Naive thymus-derived CD4-positive, alpha-beta T cell (primary cell): ENCODE results near the gene HPS1. TPM values are rescaled to one million over a fixed set of nuclear protein-coding genes. Genes with fewer than 3 reads are reported as not detected.

ENCODE experiments used
- ATAC-seq: fragments of 150-1000 bp; cut with Tn5 transposase; 2 replicates; pipeline ENCODE4 v1.10.0; 2021; ENCODE audit warnings: mild to moderate bottlenecking, moderate library complexity
- CTCF ChIA-PET: fragments of 350-600 bp; sonication (Branson Sonifier 250); formaldehyde crosslinking; loops from one replicate; lab custom pipeline; 2021; ENCODE audit warnings: antibody characterized with exemption; lab: Charles Lee
- POLR2A ChIA-PET: fragments of 350-600 bp; sonication (Branson Sonifier 250); formaldehyde crosslinking; loops from one replicate; lab custom pipeline; 2021; ENCODE audit warnings: antibody characterized with exemption, inconsistent platforms; lab: Charles Lee
- DNase-seq, 9 donors: peaks; one replicate each; pipeline versions ENCODE4 v3.0.0 to v3.0.0-alpha.2; 2020 to 2022; ENCODE audit warnings: mixed read lengths in 1 of 9
- H3K27ac ChIP-seq: one replicate; pipeline ENCODE4 v1.7.0; 2013; ENCODE audit warnings: mild to moderate bottlenecking, low read depth, low read length, moderate library complexity
- H3K27me3 ChIP-seq, 2 donors: one replicate each; pipeline ENCODE4 v1.7.0; 2013; ENCODE audit warnings: low read length in 2 of 2, mild to moderate bottlenecking in 2 of 2, moderate library complexity in 2 of 2; ENCODE audit not compliant: control insufficient read depth in 2 of 2, insufficient read depth in 2 of 2
- H3K36me3 ChIP-seq, 3 experiments: 1 replicate in 2 of 3; 2 replicates in 1 of 3; pipeline ENCODE4 v1.7.0; 2013; ENCODE audit warnings: low read length in 3 of 3, mild to moderate bottlenecking in 3 of 3, moderate library complexity in 1 of 3; ENCODE audit not compliant: insufficient read depth in 3 of 3, control insufficient read depth in 2 of 3
- H3K4me1 ChIP-seq, 2 donors: one replicate each; pipeline ENCODE4 v1.7.0; 2013; ENCODE audit warnings: low read length in 2 of 2, mild to moderate bottlenecking in 2 of 2, moderate library complexity in 1 of 2; ENCODE audit not compliant: control insufficient read depth in 2 of 2, insufficient read depth in 2 of 2
- H3K4me3 ChIP-seq: 2 replicates; pipeline ENCODE4 v1.7.0; 2013; ENCODE audit warnings: mild to moderate bottlenecking, low read length
- H3K9me3 ChIP-seq, 3 experiments: 1 replicate in 2 of 3; 2 replicates in 1 of 3; pipeline ENCODE4 v1.7.0; 2013; ENCODE audit warnings: low read length in 3 of 3; ENCODE audit not compliant: control insufficient read depth in 2 of 3
- H3K27ac Mint-ChIP-seq, 9 donors: one replicate each; pipeline ENCODE4 v1.8.0; 2020 to 2022; ENCODE audit warnings: mixed read lengths in 9 of 9, mild to moderate bottlenecking in 8 of 9, moderate library complexity in 5 of 9, inconsistent platforms in 2 of 9
- H3K27me3 Mint-ChIP-seq, 5 donors: one replicate each; pipeline ENCODE4 v1.8.0; 2021 to 2022; ENCODE audit warnings: mixed read lengths in 5 of 5, mild to moderate bottlenecking in 1 of 5
- H3K36me3 Mint-ChIP-seq, 5 donors: one replicate each; pipeline ENCODE4 v1.8.0; 2020 to 2022; ENCODE audit warnings: mixed read lengths in 5 of 5, mild to moderate bottlenecking in 3 of 5, inconsistent platforms in 1 of 5
- H3K4me1 Mint-ChIP-seq, 7 donors: one replicate each; pipeline ENCODE4 v1.8.0; 2020 to 2022; ENCODE audit warnings: mixed read lengths in 7 of 7, mild to moderate bottlenecking in 3 of 7, inconsistent platforms in 1 of 7
- H3K4me3 Mint-ChIP-seq, 10 donors: one replicate each; pipeline ENCODE4 v1.8.0; 2020 to 2022; ENCODE audit warnings: mild to moderate bottlenecking in 10 of 10, mixed read lengths in 10 of 10, moderate library complexity in 6 of 10, inconsistent platforms in 2 of 10
- H3K9me3 Mint-ChIP-seq, 11 donors: one replicate each; pipeline ENCODE4 v1.8.0; 2020 to 2022; ENCODE audit warnings: mixed read lengths in 11 of 11, mild to moderate bottlenecking in 4 of 11, inconsistent platforms in 1 of 11, moderate library complexity in 1 of 11
- intact Hi-C, 2 donors: fragments of 100-400 bp; cut with micrococcal nuclease; formaldehyde crosslinking; loops; one replicate each; pipeline ENCODE4 v1.15.1; 2023
- polyA plus RNA-seq, 2 donors: library from polyadenylated mRNA; unstranded; fragments of 300-500 nt; fragmentation: Illumina TruSeq; gene quantifications; one replicate each; pipeline ENCODE4 v1.2.3, GENCODE V29; 2021
- total RNA-seq, 6 experiments: library from RNA in 5 of 6; stranded (reverse) in 5 of 6; gene quantifications; 1 replicate in 5 of 6; 2 replicates in 1 of 6; pipeline ENCODE4 v1.2.3 and lab custom pipeline; 2021 to 2026

The HPS1 gene
- total and polyA plus RNA-seq, 7 experiments from 2014 or later, result 54.3 to 107 (median 89.5) TPM

GRCh38 chr10:98485959-98486358, 39.2 kb upstream of the HPS1 start:
- Histone ChIP-seq H3K27ac (no peak overlapping the region), H3K27me3 (no peaks in the 10 kb centered on the region), H3K36me3 (no peaks in the 10 kb centered on the region), H3K4me1 (peaks cover 0 to 4% of the 10 kb centered on the region in 2 donors), H3K4me3 (no peak overlapping the region), H3K9me3 (no peaks in the 10 kb centered on the region)
- DNase-seq (no peak), ATAC-seq (no peak)
- intact Hi-C loops, result no loop called here
- ChIA-PET POLR2A (no interaction called here), CTCF (no interaction called here)
- H3K9me3 Mint-ChIP-seq, result peaks cover 0 to 2% (median 0%) of the 10 kb centered on the region in 11 donors
- H3K4me3 Mint-ChIP-seq, result no peak overlapping the region
- peaks cover 0 to 3% (median 0%) of the 10 kb centered on the region in 7 donors for H3K4me1 Mint-ChIP-seq
- no peaks in the 10 kb centered on the region for H3K36me3 Mint-ChIP-seq
- H3K27me3 Mint-ChIP-seq, result peaks cover 6 to 24% (median 19%) of the 10 kb centered on the region in 5 donors
- H3K27ac Mint-ChIP-seq, result no peak overlapping the region

GRCh38 chr10:98483658-98484057, 36.9 kb upstream of the HPS1 start:
- ATAC-seq (no peak), DNase-seq (no peak)
- H3K4me1 ChIP-seq, result peaks cover 0 to 4% of the 10 kb centered on the region in 2 donors
- intact Hi-C loops, result no loop called here
- Mint-ChIP-seq H3K4me3 (no peak overlapping the region), H3K4me1 (peaks cover 0 to 3% (median 0%) of the 10 kb centered on the region in 7 donors), H3K27ac (no peak overlapping the region), H3K9me3 (peaks cover 0 to 2% (median 0%) of the 10 kb centered on the region in 11 donors), H3K36me3 (no peaks in the 10 kb centered on the region), H3K27me3 (peaks cover 3 to 15% (median 10%) of the 10 kb centered on the region in 5 donors)
- H3K27me3 ChIP-seq, result no peaks in the 10 kb centered on the region
- H3K27ac ChIP-seq, result no peak overlapping the region
- no peaks in the 10 kb centered on the region for H3K9me3 ChIP-seq
- H3K4me3 ChIP-seq, result no peak overlapping the region
- ChIA-PET CTCF (no interaction called here), POLR2A (no interaction called here)
- no peaks in the 10 kb centered on the region for H3K36me3 ChIP-seq

- intact Hi-C loops, result no loop called here
- DNase-seq, result no peak
- Histone ChIP-seq H3K4me3 (no peak overlapping the region), H3K4me1 (peaks cover 0 to 4% of the 10 kb centered on the region in 2 donors), H3K27ac (no peak overlapping the region), H3K9me3 (no peaks in the 10 kb centered on the region), H3K27me3 (no peaks in the 10 kb centered on the region), H3K36me3 (no peaks in the 10 kb centered on the region)
- Mint-ChIP-seq H3K4me1 (peaks cover 0 to 3% (median 0%) of the 10 kb centered on the region in 7 donors), H3K36me3 (no peaks in the 10 kb centered on the region), H3K9me3 (peaks cover 0 to 2% (median 0%) of the 10 kb centered on the region in 11 donors), H3K4me3 (no peak overlapping the region), H3K27me3 (peaks cover 0 to 15% (median 10%) of the 10 kb centered on the region in 5 donors), H3K27ac (no peak overlapping the region)
- ATAC-seq, result no peak
- ChIA-PET CTCF (no interaction called here), POLR2A (no interaction called here)
Measured at GRCh38 chr10:98482096-98482495, 35.4 kb upstream of the HPS1 start.

GRCh38 chr10:98481404-98481945, 34.7 kb upstream of the HPS1 start:
- H3K27ac ChIP-seq, result no peak overlapping the region
- CTCF ChIA-PET, result no interaction called here
- H3K27me3 ChIP-seq, result no peaks in the 10 kb centered on the region
- H3K36me3 Mint-ChIP-seq, result no peaks in the 10 kb centered on the region
- H3K9me3 ChIP-seq, result no peaks in the 10 kb centered on the region
- H3K9me3 Mint-ChIP-seq, result peaks cover 0 to 2% (median 0%) of the 10 kb centered on the region in 11 donors
- H3K4me3 Mint-ChIP-seq, result no peak overlapping the region
- no peak for ATAC-seq
- no peak for DNase-seq
- no peak overlapping the region for H3K27ac Mint-ChIP-seq
- intact Hi-C loops, result no loop called here
- POLR2A ChIA-PET, result no interaction called here
- H3K4me3 ChIP-seq, result no peak overlapping the region
- peaks cover 0 to 3% (median 0%) of the 10 kb centered on the region in 7 donors for H3K4me1 Mint-ChIP-seq
- no peaks in the 10 kb centered on the region for H3K36me3 ChIP-seq
- peaks cover 0 to 13% (median 10%) of the 10 kb centered on the region in 5 donors for H3K27me3 Mint-ChIP-seq
- peaks cover 0 to 4% of the 10 kb centered on the region in 2 donors for H3K4me1 ChIP-seq

- no peaks in the 10 kb centered on the region for H3K9me3 ChIP-seq
- H3K4me1 ChIP-seq, result peaks cover 0 to 4% of the 10 kb centered on the region in 2 donors
- H3K4me3 Mint-ChIP-seq, result no peak overlapping the region
- no peaks in the 10 kb centered on the region for H3K36me3 ChIP-seq
- DNase-seq (no peak), ATAC-seq (no peak)
- H3K27me3 Mint-ChIP-seq, result peaks cover 0 to 11% (median 0%) of the 10 kb centered on the region in 5 donors
- CTCF ChIA-PET, result interaction anchor here (3.8 kb wide), 1 partner anchor 11 kb away, joined by 14 read pairs; no protein-coding TSS in a partner anchor
- no peaks in the 10 kb centered on the region for H3K36me3 Mint-ChIP-seq
- no peak overlapping the region for H3K27ac ChIP-seq
- H3K4me1 Mint-ChIP-seq, result peaks cover 0 to 7% (median 0%) of the 10 kb centered on the region in 7 donors
- H3K9me3 Mint-ChIP-seq, result no peaks in the 10 kb centered on the region
- POLR2A ChIA-PET, result no interaction called here
- intact Hi-C loops, result no loop called here
- H3K27ac Mint-ChIP-seq, result no peak overlapping the region
- H3K4me3 ChIP-seq, result no peak overlapping the region
- H3K27me3 ChIP-seq, result no peaks in the 10 kb centered on the region
Measured at GRCh38 chr10:98478430-98479222, 31.9 kb upstream of the HPS1 start.

- Mint-ChIP-seq H3K27me3 (peaks cover 0 to 11% (median 0%) of the 10 kb centered on the region in 5 donors), H3K36me3 (no peaks in the 10 kb centered on the region), H3K4me3 (no peak overlapping the region), H3K9me3 (no peaks in the 10 kb centered on the region), H3K27ac (no peak overlapping the region), H3K4me1 (peaks cover 0 to 7% (median 0%) of the 10 kb centered on the region in 7 donors)
- Histone ChIP-seq H3K36me3 (no peaks in the 10 kb centered on the region), H3K9me3 (no peaks in the 10 kb centered on the region), H3K27me3 (no peaks in the 10 kb centered on the region), H3K4me3 (no peak overlapping the region), H3K27ac (no peak overlapping the region), H3K4me1 (peaks cover 0 to 4% of the 10 kb centered on the region in 2 donors)
- no peak for DNase-seq
- no peak for ATAC-seq
- intact Hi-C loops, result no loop called here
- ChIA-PET CTCF (interaction anchor here (3.8 kb wide), 1 partner anchor 10 kb away, joined by 14 read pairs; no protein-coding TSS in a partner anchor), POLR2A (no interaction called here)
Measured at GRCh38 chr10:98477861-98478260, 31.1 kb upstream of the HPS1 start.
